Vagina (tissue), 2 donors: ENCODE results near the gene PHOSPHO1. TPM values are rescaled to one million over a fixed set of nuclear protein-coding genes. Genes with fewer than 3 reads are reported as not detected.

Experiments used
- DNase-seq, 2 donors: peaks; one replicate each; pipeline ENCODE4 v3.0.0-alpha.2; 2017; ENCODE audit errors: extremely low spot score in 2 of 2
- H3K27ac ChIP-seq: fragments of 200-600 bp; sonication (generic); one replicate; pipeline ENCODE4 v1.5.1; 2019
- H3K27me3 ChIP-seq: fragments of 200-600 bp; sonication (generic); one replicate; pipeline ENCODE4 v1.5.1; 2019
- H3K36me3 ChIP-seq, 2 donors: fragments of 200-600 bp; sonication (generic); one replicate each; pipeline ENCODE4 v1.5.1; 2017 to 2019
- H3K4me1 ChIP-seq: fragments of 200-600 bp; sonication (generic); one replicate; pipeline ENCODE4 v1.5.1; 2019
- H3K4me3 ChIP-seq, 2 donors: fragments of 200-600 bp; sonication (generic); 1 replicate in 1 of 2; 2 replicates in 1 of 2; pipeline ENCODE4 v1.5.1; 2016 to 2019
- H3K9me3 ChIP-seq: fragments of 200-600 bp; sonication (generic); one replicate; pipeline ENCODE4 v1.5.1; 2019
- POLR2A ChIP-seq, 2 donors: fragments of 450-650 bp; IDR thresholded peaks; one replicate each; pipeline ENCODE4 v1.6.1; 2017; ENCODE audit warnings: antibody characterized with exemption in 2 of 2, mild to moderate bottlenecking in 2 of 2, moderate library complexity in 2 of 2
- POLR2AphosphoS5 ChIP-seq, 2 donors: sonication (generic); formaldehyde crosslinking; IDR thresholded peaks; one replicate each; pipeline ENCODE4 v1.9.0; 2017; ENCODE audit warnings: antibody characterized with exemption in 2 of 2, mild to moderate bottlenecking in 2 of 2, low read depth in 1 of 2; ENCODE audit not compliant: insufficient read depth in 1 of 2
- intact Hi-C: fragments of 100-400 bp; cut with DNase I; formaldehyde crosslinking; loops from one replicate; pipeline ENCODE4 v1.15.1; 2023
- total RNA-seq: library from RNA; depleted of rRNA; stranded (reverse); fragments of >200 nt; gene quantifications from one replicate; pipeline ENCODE4 v1.2.3, GENCODE V29; 2016
- TF ChIP-seq, protein P1 (sequence below), 3 experiments: fragments of 450-650 bp in 2 of 3; fragments of 200-600 bp in 1 of 3; sonication (generic) in 1 of 3; IDR thresholded peaks; one replicate each; pipeline ENCODE4 v1.5.1; 2017 to 2019; ENCODE audit warnings: antibody characterized with exemption in 3 of 3, mild to moderate bottlenecking in 2 of 3, moderate library complexity in 2 of 3

The PHOSPHO1 gene
- total RNA-seq, 1 donor from 2014 or later: not detected

DNA sequence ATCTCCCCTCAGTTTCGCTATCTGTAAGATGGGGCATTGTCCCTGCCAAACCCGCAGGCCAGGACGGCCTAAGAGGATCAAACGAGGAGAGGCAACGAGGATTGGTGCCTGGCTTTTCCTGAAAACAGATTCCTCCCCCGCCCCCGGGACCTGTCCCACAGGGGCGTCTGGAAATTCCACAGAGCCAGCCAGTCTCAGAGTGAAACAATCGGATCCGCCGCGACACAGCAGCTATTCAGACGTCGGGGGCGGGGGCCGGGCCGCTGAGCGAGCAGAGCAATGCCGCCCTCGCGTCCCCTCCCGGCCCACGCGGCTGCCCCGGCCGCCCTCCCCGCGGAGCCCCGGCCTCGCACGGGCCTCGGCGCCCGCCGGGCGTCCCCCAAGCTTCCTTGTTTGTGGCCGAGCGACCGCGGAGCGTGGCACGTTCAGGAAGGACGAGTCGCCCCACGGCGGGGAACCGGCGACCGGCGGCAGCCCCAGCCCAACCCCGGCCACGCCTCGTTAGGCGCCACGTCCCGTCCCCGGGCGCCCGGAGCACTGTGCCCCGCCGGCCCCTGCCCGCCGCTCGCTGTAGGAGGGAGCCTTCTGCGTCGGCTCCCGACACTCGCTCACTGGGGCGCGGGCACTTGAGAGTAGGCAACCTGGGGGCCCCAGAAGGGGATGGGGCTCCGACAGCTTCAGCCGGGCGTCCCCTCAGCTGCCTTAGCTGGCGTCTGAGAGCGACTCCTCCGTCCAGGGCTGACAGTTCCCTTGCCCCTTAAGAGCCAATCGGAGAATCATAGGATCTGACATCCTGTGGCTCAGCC lies 29.6 kb upstream of the PHOSPHO1 start:
- H3K36me3 ChIP-seq: no peaks in the 10 kb centered on the region
- no peak for DNase-seq

DNA sequence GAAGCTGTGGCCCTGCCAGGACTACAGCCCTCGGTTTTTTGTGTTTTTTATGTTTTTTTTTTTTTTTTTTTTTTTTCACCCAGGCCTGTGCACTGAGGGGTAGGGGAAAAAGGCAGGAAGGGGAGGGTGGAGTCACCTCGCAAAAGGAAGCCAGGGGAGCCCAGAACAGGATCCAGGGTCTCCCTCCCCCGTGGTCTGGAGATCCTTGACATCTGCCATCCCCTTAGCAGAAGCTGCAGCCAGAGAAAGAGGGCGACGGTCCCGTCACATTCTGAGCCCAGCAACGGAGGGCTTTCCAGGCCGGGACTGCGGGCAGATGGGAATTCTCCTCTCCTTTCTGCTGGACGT lies 29.1 kb upstream of the PHOSPHO1 start:
- Histone ChIP-seq H3K4me3 (peak overlapping the region; percentile 55 to 57), H3K36me3 (no peaks in the 10 kb centered on the region), H3K4me1 (peaks cover 14% of the 10 kb centered on the region), H3K27ac (peak overlapping the region; percentile 81), H3K9me3 (no peaks in the 10 kb centered on the region), H3K27me3 (no peaks in the 10 kb centered on the region)
- intact Hi-C loops: no loop called here
- no peak for TF ChIP-seq POLR2A (IDR thresholded peaks at IDR 0.05)
- TF ChIP-seq, protein P1, sequence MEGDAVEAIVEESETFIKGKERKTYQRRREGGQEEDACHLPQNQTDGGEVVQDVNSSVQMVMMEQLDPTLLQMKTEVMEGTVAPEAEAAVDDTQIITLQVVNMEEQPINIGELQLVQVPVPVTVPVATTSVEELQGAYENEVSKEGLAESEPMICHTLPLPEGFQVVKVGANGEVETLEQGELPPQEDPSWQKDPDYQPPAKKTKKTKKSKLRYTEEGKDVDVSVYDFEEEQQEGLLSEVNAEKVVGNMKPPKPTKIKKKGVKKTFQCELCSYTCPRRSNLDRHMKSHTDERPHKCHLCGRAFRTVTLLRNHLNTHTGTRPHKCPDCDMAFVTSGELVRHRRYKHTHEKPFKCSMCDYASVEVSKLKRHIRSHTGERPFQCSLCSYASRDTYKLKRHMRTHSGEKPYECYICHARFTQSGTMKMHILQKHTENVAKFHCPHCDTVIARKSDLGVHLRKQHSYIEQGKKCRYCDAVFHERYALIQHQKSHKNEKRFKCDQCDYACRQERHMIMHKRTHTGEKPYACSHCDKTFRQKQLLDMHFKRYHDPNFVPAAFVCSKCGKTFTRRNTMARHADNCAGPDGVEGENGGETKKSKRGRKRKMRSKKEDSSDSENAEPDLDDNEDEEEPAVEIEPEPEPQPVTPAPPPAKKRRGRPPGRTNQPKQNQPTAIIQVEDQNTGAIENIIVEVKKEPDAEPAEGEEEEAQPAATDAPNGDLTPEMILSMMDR (IDR thresholded peaks at IDR 0.05): no peak
- TF ChIP-seq POLR2AphosphoS5 (IDR thresholded peaks at IDR 0.05; ENCODE audit: insufficient read depth in 1 of 2, low read depth in 1 of 2): no peak
- DNase-seq: no peak

More for the DNA sequence above, 29.6 kb upstream of the PHOSPHO1 start:
- TF ChIP-seq POLR2AphosphoS5 (IDR thresholded peaks at IDR 0.05; ENCODE audit: insufficient read depth in 1 of 2, low read depth in 1 of 2): peak in 1 of 2 donors; percentile 24
- TF ChIP-seq POLR2A (IDR thresholded peaks at IDR 0.05): peak in 1 of 2 donors; percentile 18
- TF ChIP-seq, protein P1 (IDR thresholded peaks at IDR 0.05): no peak
- intact Hi-C loops: no loop called here
- H3K4me3 ChIP-seq: peak overlapping the region; percentile 55 to 57
- H3K27me3 ChIP-seq: no peaks in the 10 kb centered on the region
- H3K9me3 ChIP-seq: no peaks in the 10 kb centered on the region
- peaks cover 14% of the 10 kb centered on the region for H3K4me1 ChIP-seq
- peak overlapping the region; percentile 81 for H3K27ac ChIP-seq

DNA sequence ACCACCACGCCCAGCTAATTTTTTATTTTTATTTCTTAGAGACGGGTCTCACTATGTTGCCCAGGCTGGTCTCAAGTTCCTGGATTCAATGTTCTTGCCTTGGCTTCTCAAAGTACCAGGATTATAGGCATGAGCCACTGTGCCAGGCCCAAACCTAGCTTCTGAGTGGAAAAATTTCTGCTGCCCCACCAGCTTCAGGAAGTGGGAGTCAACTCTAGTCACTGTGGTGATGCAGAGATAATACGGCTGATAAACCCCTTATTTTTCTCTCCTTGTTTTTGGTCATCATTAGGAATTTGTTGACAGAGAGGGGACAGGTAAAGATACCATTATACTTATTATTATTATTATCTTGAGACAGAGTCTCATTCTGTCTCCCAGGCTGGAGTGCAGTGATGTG lies 27.8 kb upstream of the PHOSPHO1 start:
- H3K27me3 ChIP-seq: no peaks in the 10 kb centered on the region
- TF ChIP-seq POLR2AphosphoS5 (IDR thresholded peaks at IDR 0.05; ENCODE audit: insufficient read depth in 1 of 2, low read depth in 1 of 2) (no peak), POLR2A (IDR thresholded peaks at IDR 0.05) (no peak)
- TF ChIP-seq, protein P1 (IDR thresholded peaks at IDR 0.05): no peak
- DNase-seq: no peak
- peaks cover 14% of the 10 kb centered on the region for H3K4me1 ChIP-seq
- H3K4me3 ChIP-seq: no peak overlapping the region
- intact Hi-C loops: no loop called here
- H3K9me3 ChIP-seq: no peaks in the 10 kb centered on the region
- H3K36me3 ChIP-seq: no peaks in the 10 kb centered on the region
- no peak overlapping the region for H3K27ac ChIP-seq

DNA sequence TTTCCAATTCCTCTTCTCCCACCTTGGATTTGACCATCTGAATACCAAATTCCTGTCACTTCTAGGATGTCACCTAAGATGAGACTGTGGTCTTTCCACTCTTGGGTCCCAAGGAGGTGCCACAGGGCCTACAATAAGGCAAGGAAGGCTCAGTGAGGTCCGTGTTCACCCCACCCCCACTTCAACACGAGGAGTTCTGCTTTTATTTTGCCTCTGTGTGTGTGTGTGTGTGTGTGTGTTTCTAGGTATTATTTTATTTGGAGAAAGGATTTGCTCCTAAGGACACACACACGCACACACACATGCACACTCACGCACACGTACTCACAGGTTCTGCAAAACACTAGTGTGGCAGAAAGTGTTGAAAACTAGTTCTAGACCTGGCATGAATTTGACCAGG lies 24.5 kb upstream of the PHOSPHO1 start:
- intact Hi-C loops: no loop called here
- Histone ChIP-seq H3K9me3 (no peaks in the 10 kb centered on the region), H3K27me3 (no peaks in the 10 kb centered on the region), H3K27ac (no peak overlapping the region), H3K36me3 (no peaks in the 10 kb centered on the region), H3K4me3 (no peak overlapping the region), H3K4me1 (peaks cover 6% of the 10 kb centered on the region)
- TF ChIP-seq, protein P1 (IDR thresholded peaks at IDR 0.05): no peak
- no peak for TF ChIP-seq POLR2AphosphoS5 (IDR thresholded peaks at IDR 0.05; ENCODE audit: insufficient read depth in 1 of 2, low read depth in 1 of 2)
- no peak for TF ChIP-seq POLR2A (IDR thresholded peaks at IDR 0.05)
- no peak for DNase-seq

DNA sequence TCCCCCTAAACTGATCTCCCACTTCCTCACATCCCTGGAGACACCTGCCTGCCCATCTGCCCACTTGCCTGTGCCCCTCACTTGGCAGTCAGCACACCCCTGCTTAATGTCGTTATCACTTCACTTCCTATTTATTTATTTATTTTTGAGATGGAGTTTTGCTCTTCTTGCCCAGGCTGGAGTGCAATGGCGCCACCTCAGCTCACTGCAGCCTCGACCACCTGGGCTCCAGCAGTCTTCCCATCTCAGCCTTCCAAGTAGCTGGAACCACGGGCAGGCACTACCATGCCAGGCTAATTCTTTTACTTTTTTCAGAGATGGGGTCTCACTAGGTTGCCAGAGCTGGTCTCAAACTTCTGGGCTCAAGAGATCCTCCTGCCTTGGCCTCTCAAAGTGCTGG lies 23.5 kb upstream of the PHOSPHO1 start:
- intact Hi-C loops: no loop called here
- no peaks in the 10 kb centered on the region for H3K36me3 ChIP-seq

More for the DNA sequence above, 23.5 kb upstream of the PHOSPHO1 start:
- peaks cover 7% of the 10 kb centered on the region for H3K4me1 ChIP-seq
- no peaks in the 10 kb centered on the region for H3K27me3 ChIP-seq
- TF ChIP-seq POLR2A (IDR thresholded peaks at IDR 0.05) (no peak), POLR2AphosphoS5 (IDR thresholded peaks at IDR 0.05; ENCODE audit: insufficient read depth in 1 of 2, low read depth in 1 of 2) (no peak)
- TF ChIP-seq, protein P1 (IDR thresholded peaks at IDR 0.05): no peak
- H3K27ac ChIP-seq: no peak overlapping the region
- no peak overlapping the region for H3K4me3 ChIP-seq
- H3K9me3 ChIP-seq: no peaks in the 10 kb centered on the region
- DNase-seq: no peak
